Stimulated activated naive CD8-positive, alpha-beta T cell treated with anti-CD3 and anti-CD28 coated beads, Interleukin-15, Interleukin-2, amounts not matched to agents 100 U/mL and 50 U/mL, for 24 hours (primary cell): ENCODE measurements around the gene MAT1A.
"Not testable (repeated sequence)": the region's sequence is repeated elsewhere in the genome, so short reads cannot be mapped to it uniquely, and the experiment has no call there.

Experiments used
- ATAC-seq: fragments of 150-1000 bp; cut with Tn5 transposase; one replicate; pipeline ENCODE4 v1.10.0; 2021
- DNase-seq: peaks from one replicate; pipeline ENCODE4 v3.0.0; 2021

The MAT1A gene

DNA sequence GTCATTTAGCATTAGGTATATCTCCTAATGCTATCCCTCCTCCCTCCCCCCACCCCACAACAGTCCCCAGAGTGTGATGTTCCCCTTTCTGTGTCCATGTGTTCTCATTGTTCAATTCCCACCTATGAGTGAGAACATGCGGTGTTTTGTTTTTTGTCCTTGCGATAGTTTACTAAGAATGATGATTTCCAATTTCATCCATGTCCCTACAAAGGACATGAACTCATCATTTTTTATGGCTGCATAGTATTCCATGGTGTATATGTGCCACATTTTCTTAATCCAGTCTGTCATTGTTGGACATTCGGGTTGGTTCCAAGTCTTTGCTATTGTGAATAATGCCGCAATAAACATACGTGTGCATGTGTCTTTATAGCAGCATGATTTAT, 66.4 kb downstream of the MAT1A start:
- not testable (repeated sequence) for DNase-seq, ATAC-seq
